GM10266 (cell line): ENCODE results near the gene HDAC4.

Source experiments
- DNase-seq: peaks from one replicate; pipeline ENCODE4 v3.0.0; 2012; ENCODE audit errors: extremely low spot score
- TF ChIP-seq, protein P1 (sequence below): IDR thresholded peaks from 2 replicates; pipeline ENCODE4 v1.5.1; 2012; ENCODE audit warnings: mild to moderate bottlenecking, low read depth; ENCODE audit not compliant: control insufficient read depth, insufficient read depth; ENCODE audit errors: missing control alignments

Gene HDAC4

DNA sequence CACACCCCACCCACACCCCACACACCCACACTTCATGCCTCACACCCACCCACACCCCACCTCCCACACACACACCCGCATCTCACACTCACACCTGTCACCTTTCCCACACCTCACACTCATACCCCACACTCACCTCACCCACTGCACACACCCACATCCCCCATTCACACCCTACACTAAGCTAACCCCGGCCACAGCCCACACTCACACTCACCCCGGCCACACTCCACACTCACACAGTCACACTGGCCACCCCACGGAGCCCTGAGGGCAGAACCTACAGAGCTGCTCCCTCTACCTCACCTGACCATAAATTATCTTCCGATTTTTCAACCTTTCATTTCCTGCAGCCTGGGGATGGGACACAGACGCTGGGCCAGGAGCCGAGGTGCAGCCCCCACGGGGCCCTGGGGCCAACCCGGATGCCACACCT is 241.3 kb downstream of the HDAC4 start:
- DNase-seq: no peak
- TF ChIP-seq, protein P1, sequence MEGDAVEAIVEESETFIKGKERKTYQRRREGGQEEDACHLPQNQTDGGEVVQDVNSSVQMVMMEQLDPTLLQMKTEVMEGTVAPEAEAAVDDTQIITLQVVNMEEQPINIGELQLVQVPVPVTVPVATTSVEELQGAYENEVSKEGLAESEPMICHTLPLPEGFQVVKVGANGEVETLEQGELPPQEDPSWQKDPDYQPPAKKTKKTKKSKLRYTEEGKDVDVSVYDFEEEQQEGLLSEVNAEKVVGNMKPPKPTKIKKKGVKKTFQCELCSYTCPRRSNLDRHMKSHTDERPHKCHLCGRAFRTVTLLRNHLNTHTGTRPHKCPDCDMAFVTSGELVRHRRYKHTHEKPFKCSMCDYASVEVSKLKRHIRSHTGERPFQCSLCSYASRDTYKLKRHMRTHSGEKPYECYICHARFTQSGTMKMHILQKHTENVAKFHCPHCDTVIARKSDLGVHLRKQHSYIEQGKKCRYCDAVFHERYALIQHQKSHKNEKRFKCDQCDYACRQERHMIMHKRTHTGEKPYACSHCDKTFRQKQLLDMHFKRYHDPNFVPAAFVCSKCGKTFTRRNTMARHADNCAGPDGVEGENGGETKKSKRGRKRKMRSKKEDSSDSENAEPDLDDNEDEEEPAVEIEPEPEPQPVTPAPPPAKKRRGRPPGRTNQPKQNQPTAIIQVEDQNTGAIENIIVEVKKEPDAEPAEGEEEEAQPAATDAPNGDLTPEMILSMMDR: no peak

DNA sequence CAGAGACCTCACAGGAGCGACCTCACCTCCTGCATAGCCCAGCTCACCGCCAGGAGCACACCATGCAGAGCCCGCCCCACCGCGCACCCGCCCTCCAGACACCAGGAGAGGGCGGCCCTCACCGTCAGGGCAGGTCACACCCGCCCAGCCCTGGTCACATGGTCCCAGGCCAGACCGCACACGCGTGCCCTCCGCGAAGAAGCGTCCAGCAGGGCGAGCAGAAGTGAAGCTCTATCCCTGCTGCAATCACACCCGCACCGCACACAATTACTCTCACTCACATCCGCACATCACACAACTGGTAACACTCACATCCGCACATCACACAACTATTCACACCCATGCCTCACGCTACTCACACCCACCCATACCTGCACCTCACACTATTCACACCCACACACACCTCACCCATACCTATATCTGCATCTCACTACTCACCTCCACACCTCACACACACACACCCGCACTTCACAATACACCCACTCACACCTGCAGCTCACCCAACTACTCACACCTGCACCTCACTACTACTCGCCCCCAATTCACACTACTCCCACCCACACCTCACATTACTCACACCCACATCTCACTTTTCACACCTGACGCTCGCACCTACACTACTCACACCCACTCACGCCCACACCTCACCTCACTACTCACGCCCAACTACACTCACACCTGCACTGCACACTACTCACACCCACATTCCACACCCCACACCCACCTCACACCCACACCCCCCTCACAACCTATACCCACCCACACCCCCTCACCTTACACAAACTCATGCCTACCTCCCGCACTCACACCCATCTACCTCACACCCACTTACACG is 242.0 kb downstream of the HDAC4 start:
- TF ChIP-seq, protein P1: no peak
- no peak for DNase-seq

DNA sequence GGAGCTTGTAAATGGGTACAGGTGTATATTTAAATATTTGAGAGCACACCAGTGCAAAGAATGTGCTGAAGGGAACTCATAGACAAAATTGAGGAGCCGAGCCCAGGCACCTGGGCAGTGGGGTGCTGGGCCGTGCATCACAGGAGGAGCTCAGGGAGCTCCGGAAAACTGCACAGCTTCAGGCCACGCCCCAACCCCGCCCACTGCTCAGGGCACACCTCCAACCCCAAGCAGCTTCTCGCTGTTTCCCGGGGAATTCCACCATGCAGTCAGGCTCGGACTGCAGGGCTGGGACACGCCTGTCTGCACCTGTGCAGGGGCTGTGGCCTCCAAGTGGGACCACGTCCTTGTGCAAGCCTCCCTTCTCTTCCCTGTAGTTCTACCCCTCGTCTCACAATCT is 243.0 kb downstream of the HDAC4 start:
- no peak for DNase-seq
- TF ChIP-seq, protein P1: no peak

DNA sequence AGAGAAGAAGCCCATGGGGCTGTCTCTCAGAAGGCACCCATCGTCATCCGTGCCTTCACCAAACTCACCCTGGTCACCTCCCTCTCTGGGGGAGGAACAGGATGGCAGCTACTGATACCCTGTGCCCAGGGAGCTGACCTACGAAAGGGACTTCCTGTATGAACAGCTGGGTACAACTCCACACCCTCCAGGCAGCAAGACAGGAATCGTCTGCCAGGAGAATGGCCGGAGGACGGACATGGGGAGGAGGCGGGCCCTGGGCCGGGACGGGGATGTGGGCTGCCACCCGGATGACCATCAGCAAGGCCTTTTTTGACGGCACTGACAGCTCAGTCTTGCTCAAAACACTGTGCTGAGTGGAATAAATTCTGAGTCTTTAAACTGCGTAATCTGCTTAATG is 243.6 kb downstream of the HDAC4 start:
- TF ChIP-seq, protein P1: no peak
- no peak for DNase-seq

DNA sequence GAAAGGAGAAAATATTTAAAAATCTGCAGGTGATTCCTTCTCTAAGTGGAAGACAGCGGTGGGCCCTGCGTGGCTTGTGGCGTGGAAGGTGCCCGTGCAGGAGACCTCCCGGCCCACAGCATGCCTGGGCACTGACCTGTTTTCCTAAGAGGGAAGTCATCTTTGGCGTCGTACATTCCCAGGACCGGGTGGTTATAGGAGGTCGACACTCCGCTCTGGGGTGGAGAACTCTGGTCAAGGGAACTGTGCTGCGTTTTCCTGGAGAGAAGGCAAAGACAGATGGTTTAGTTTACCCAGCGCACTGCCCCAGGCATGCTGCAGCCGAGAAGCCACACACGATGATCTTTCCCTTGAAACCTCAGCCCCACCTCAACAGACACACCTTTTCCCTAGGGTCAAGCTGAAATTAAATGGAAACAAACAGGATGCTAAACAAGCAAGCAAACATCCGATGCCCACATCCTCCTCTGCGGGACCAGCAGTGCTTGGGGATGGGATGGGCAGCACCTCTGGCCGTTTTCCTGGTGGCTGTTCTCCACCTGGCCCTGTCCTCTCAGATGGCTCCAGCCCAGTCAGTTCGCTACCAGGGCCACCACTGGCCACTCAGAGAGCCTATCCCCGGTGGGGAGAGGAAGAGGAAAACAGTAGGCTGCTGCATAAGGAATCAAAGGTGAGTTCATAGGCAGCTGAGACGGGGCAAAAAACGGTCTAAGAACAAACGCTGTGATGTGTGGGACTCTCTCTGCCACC is 244.1 kb downstream of the HDAC4 start:
- TF ChIP-seq, protein P1: no peak
- DNase-seq: no peak

DNA sequence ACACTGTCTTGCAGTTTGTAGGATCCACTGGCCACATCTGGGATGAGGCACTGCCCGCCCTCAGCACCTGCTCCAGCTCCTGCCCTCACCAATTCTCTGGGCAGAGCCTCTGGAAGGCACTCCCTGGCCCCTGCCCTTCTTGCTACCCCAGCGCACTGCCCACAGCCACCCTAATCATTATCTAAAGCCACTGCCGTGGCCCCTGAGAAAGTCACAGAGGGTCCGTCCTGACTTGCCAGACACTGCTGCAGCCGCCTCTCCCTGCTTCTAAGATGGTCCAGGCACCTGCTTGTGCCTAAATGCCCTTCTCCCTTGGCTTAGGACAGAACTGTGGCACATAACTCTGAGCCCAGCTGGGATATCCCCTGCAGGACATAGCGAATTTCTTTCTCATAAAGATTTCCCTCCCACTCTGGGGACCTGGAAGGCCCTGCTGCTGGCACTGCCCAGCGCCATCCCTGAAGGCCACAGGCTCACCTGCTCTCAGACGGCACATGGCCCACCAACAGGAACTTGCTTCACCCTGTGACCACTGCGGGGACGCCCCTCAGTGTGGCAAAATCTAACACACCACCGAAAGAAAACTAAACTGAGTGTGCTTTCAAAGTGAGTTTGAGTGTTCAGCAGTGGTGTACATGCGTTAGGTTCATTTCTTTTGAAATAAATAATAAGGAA is 244.9 kb downstream of the HDAC4 start:
- TF ChIP-seq, protein P1: no peak
- DNase-seq: no peak
